ENCODE data around the gene CIT.

GRCh38 chr12:119740830-119741229, 136.3 kb downstream of the CIT start:
- no peak for TF ChIP-seq EZH2phosphoT487 (IDR thresholded peaks at IDR 0.05; ENCODE audit: borderline replicate concordance, low read length)
- TF ChIP-seq CTCF (conservative IDR thresholded peaks at IDR 0.05; ENCODE audit: low read depth, low read length): no peak
- TF ChIP-seq EZH2 (IDR thresholded peaks at IDR 0.05; ENCODE audit: low read length, unreplicated experiment): no peak
